Osteocyte (in vitro differentiated cells): Measurements from ENCODE around the gene CTXND1. TPM values are rescaled to one million over a fixed set of nuclear protein-coding genes. Genes with fewer than 3 reads are reported as not detected.

Experiments
- DNase-seq: peaks from one replicate; pipeline ENCODE4 v3.0.0; 2021; ENCODE audit warnings: mixed read lengths; ENCODE audit not compliant: unreplicated experiment; ENCODE audit errors: extremely low spot score
- H3K27ac Mint-ChIP-seq: one replicate; pipeline ENCODE4 v1.8.0; 2021; ENCODE audit warnings: mild to moderate bottlenecking, mixed read lengths; ENCODE audit not compliant: unreplicated experiment
- H3K27me3 Mint-ChIP-seq: one replicate; pipeline ENCODE4 v1.8.0; 2021; ENCODE audit warnings: mixed read lengths; ENCODE audit not compliant: unreplicated experiment
- H3K36me3 Mint-ChIP-seq: one replicate; pipeline ENCODE4 v1.8.0; 2021; ENCODE audit warnings: mixed read lengths; ENCODE audit not compliant: unreplicated experiment
- H3K4me1 Mint-ChIP-seq: one replicate; pipeline ENCODE4 v1.8.0; 2021; ENCODE audit warnings: mixed read lengths; ENCODE audit not compliant: unreplicated experiment
- H3K4me3 Mint-ChIP-seq: one replicate; pipeline ENCODE4 v1.8.0; 2021; ENCODE audit warnings: mild to moderate bottlenecking, moderate library complexity, mixed read lengths; ENCODE audit not compliant: unreplicated experiment
- H3K9me3 Mint-ChIP-seq: one replicate; pipeline ENCODE4 v1.8.0; 2021; ENCODE audit warnings: mixed read lengths; ENCODE audit not compliant: unreplicated experiment
- total RNA-seq: library from RNA; stranded (reverse); gene quantifications from 2 replicates; pipeline ENCODE4 v1.2.1, GENCODE V29; 2021
- TF ChIP-seq, protein P1 (sequence below): fragments of 200-600 bp; sonication (generic); IDR thresholded peaks from 2 replicates; pipeline ENCODE4 v1.5.0; 2021; ENCODE audit warnings: antibody characterized with exemption, mild to moderate bottlenecking, moderate library complexity

CTXND1 gene
- total RNA-seq, 1 donor from 2014 or later: 0.24 TPM

DNA sequence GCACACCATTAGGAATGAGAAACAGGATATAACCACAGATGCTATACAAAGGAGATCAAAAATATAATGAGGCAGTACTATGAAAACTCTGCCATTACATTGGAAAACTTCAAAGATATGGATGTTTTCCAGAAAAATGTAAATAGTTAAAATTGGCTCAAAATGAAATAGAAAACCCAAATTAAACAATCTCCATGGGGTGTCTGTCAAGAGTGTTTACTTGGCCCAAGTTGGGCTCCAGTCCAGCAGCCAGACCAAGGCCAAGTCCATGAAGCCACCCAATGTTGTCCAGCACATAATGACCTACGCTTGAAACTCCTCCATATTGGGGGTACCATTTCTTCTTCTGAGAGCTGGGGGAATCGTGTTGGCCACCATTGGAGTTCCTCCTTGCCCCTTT is 37.1 kb downstream of the CTXND1 start:
- TF ChIP-seq, protein P1, sequence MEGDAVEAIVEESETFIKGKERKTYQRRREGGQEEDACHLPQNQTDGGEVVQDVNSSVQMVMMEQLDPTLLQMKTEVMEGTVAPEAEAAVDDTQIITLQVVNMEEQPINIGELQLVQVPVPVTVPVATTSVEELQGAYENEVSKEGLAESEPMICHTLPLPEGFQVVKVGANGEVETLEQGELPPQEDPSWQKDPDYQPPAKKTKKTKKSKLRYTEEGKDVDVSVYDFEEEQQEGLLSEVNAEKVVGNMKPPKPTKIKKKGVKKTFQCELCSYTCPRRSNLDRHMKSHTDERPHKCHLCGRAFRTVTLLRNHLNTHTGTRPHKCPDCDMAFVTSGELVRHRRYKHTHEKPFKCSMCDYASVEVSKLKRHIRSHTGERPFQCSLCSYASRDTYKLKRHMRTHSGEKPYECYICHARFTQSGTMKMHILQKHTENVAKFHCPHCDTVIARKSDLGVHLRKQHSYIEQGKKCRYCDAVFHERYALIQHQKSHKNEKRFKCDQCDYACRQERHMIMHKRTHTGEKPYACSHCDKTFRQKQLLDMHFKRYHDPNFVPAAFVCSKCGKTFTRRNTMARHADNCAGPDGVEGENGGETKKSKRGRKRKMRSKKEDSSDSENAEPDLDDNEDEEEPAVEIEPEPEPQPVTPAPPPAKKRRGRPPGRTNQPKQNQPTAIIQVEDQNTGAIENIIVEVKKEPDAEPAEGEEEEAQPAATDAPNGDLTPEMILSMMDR: no peak
- no peaks in the 10 kb centered on the region for H3K4me1 Mint-ChIP-seq
- no peak overlapping the region for H3K4me3 Mint-ChIP-seq
- H3K36me3 Mint-ChIP-seq: no peaks in the 10 kb centered on the region
- no peak overlapping the region for H3K27ac Mint-ChIP-seq
- no peak for DNase-seq
- H3K27me3 Mint-ChIP-seq: peaks cover 43% of the 10 kb centered on the region
- peaks cover 12% of the 10 kb centered on the region for H3K9me3 Mint-ChIP-seq

DNA sequence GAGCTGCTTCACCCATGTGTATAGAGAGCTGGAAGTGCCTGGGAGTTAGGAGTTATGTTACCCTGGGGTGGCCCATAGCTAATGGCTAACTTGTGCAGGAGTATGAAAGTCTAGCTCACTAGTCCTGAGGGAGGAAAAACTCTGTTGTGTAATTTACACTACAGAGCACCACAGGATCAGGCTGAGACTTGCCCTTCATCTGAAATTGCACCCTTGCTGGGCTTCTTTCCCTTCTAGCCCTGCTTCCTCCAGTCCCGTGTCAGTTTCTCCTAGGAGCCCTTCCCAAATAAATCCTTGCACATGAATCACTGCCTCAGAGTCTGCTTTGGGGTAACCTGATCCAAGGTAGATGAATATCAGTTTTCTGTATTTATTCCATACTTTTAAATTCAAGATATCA is 40.0 kb downstream of the CTXND1 start:
- DNase-seq: peak; percentile 15
- no peaks in the 10 kb centered on the region for H3K4me1 Mint-ChIP-seq
- no peaks in the 10 kb centered on the region for H3K36me3 Mint-ChIP-seq
- H3K27me3 Mint-ChIP-seq: peaks cover 54% of the 10 kb centered on the region
- H3K4me3 Mint-ChIP-seq: no peak overlapping the region
- TF ChIP-seq, protein P1: no peak
- no peak overlapping the region for H3K27ac Mint-ChIP-seq
- peaks cover 12% of the 10 kb centered on the region for H3K9me3 Mint-ChIP-seq

DNA sequence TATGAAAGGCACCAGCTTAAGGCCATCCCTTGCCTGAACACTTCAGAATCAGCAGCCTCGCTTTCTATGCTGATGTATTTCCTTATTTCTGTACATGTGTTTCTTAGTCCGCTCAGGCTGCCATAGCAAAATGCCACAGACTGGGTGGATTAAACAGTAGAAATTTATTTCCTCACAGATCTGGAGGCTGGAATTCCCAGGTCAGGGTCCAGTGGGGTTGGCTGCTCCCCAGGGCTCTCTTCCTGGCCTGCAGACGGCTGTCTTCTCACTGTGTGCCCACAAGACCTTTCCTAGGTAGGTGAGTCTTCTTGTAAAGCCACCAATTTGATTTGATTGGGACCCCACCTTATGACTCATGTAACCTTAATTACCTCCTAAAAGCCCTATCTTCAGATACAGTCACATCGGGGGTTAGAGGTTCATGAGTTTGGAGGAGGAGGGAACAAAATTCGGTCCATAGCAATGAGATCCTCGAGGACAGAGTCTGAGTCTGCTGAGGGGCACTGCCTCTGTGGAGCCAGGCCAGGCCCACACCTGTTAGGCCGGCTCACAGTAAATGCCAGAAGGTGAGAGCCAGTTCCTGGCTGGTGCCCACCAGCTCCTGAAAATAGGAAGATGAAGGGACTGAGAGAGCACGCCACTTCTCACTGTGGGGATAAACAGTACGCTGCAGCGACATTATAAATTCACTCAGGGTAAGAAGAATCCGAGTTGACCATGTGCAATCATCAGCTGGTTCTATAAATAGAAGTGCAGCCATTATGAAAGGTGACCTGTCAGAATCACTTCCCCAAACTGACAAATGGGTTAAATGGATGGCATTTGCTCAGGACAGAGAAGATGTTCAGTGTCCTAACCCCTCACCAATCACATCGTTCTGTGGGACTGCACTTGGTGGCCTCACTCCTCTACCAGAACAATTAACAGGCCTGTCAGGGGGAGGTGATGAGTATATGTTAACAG is 41.1 kb downstream of the CTXND1 start:
- Mint-ChIP-seq H3K27me3 (peaks cover 59% of the 10 kb centered on the region), H3K4me3 (no peak overlapping the region), H3K36me3 (no peaks in the 10 kb centered on the region), H3K4me1 (no peaks in the 10 kb centered on the region), H3K27ac (no peak overlapping the region), H3K9me3 (peaks cover 12% of the 10 kb centered on the region)
- DNase-seq: peak; percentile 48
- TF ChIP-seq, protein P1: no peak

DNA sequence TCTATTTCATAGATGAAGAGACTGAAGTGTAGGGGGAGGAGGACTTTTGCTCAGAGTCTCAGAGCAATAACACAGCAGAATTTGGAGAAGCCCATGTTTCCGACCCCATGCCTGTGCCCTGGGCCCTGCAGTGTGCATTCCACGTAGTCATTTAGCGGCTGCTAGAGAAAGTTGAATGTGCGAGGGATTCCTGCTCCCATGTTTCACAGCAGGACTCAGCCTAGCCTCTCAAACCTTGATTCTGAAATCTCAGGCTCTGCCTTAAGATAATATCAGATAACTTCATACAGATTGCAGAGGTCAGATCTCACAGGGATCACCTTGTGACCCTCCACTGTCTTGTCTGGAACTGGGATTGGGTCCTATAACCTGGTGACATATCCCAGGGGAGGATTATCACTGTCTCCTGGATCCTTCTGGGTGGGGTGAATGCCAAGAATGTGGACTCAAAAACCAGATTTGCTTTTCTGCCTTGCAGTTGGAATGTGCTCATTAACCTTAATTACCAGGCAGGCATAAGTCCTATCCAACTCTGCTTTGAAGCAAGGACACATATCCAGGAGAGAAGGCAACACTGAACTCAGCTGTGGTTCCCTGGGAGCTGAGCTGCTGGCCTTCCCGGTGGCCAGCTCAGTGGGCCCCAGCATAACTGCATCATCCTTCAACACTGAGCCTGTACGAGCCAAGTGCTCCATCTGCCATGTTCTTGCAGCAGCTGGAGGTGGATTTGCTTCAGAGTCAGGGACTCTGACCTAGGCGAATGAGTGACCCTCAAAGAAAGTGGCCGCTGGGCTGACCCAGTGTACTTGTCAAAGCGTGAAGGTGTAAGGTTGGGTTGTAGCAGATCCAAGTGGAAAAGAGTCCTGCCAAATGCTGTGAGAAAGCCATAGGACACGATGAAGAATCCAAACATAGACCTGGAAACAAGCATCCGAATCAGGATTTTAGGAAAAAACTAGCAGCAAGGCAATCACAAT is 43.0 kb downstream of the CTXND1 start:
- Mint-ChIP-seq H3K4me1 (no peaks in the 10 kb centered on the region), H3K9me3 (peaks cover 12% of the 10 kb centered on the region), H3K27ac (no peak overlapping the region), H3K27me3 (peaks cover 69% of the 10 kb centered on the region), H3K4me3 (no peak overlapping the region), H3K36me3 (no peaks in the 10 kb centered on the region)
- peak; percentile 60 for DNase-seq
- TF ChIP-seq, protein P1: no peak
